ENCODE results near the gene S1PR5. TPM values are rescaled to one million over a fixed set of nuclear protein-coding genes. Genes with fewer than 3 reads are reported as not detected.

S1PR5 gene
- total and polyA plus RNA-seq, 9 of the 15 experiments (the other 6 are each of a cell fraction or from before 2014, with no cell fraction given): 0.03 to 0.54 (median 0.35) TPM; not detected in 4

- TF ChIP-seq C11orf30 (IDR thresholded peaks at IDR 0.05; ENCODE audit: low read depth): 0 out of 2 replicates have a peak, but pooled peaks have one; percentile 9
- peak; percentile 55; the same call in 1 of the 2 replicates for TF ChIP-seq ADNP (tag; IDR thresholded peaks at IDR 0.05)
- no peak for TF ChIP-seq SMARCB1 (IDR thresholded peaks at IDR 0.05; ENCODE audit: insufficient read length, low read depth)
- TF ChIP-seq MYC (IDR thresholded peaks at IDR 0.05; ENCODE audit: low read depth, low read length): peak; percentile 80
- TF ChIP-seq MYC (CRISPR knock-in tag; IDR thresholded peaks at IDR 0.05; ENCODE audit: borderline replicate concordance, low read depth): no peak
- TF ChIP-seq ZC3H4 (CRISPR knock-in tag; IDR thresholded peaks at IDR 0.05; ENCODE audit: borderline replicate concordance): no peak
- 0 out of 2 replicates have a peak, but pooled peaks have one; percentile 31 for TF ChIP-seq ZNF592 (IDR thresholded peaks at IDR 0.05)
- TF ChIP-seq POLR3G (IDR thresholded peaks at IDR 0.05; ENCODE audit: extremely low read depth, insufficient read length, insufficient replicate concordance): no peak
- TF ChIP-seq, protein P1, sequence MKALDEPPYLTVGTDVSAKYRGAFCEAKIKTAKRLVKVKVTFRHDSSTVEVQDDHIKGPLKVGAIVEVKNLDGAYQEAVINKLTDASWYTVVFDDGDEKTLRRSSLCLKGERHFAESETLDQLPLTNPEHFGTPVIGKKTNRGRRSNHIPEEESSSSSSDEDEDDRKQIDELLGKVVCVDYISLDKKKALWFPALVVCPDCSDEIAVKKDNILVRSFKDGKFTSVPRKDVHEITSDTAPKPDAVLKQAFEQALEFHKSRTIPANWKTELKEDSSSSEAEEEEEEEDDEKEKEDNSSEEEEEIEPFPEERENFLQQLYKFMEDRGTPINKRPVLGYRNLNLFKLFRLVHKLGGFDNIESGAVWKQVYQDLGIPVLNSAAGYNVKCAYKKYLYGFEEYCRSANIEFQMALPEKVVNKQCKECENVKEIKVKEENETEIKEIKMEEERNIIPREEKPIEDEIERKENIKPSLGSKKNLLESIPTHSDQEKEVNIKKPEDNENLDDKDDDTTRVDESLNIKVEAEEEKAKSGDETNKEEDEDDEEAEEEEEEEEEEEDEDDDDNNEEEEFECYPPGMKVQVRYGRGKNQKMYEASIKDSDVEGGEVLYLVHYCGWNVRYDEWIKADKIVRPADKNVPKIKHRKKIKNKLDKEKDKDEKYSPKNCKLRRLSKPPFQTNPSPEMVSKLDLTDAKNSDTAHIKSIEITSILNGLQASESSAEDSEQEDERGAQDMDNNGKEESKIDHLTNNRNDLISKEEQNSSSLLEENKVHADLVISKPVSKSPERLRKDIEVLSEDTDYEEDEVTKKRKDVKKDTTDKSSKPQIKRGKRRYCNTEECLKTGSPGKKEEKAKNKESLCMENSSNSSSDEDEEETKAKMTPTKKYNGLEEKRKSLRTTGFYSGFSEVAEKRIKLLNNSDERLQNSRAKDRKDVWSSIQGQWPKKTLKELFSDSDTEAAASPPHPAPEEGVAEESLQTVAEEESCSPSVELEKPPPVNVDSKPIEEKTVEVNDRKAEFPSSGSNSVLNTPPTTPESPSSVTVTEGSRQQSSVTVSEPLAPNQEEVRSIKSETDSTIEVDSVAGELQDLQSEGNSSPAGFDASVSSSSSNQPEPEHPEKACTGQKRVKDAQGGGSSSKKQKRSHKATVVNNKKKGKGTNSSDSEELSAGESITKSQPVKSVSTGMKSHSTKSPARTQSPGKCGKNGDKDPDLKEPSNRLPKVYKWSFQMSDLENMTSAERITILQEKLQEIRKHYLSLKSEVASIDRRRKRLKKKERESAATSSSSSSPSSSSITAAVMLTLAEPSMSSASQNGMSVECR (CRISPR knock-in tag; IDR thresholded peaks at IDR 0.05): no peak
- TF ChIP-seq, protein P2, sequence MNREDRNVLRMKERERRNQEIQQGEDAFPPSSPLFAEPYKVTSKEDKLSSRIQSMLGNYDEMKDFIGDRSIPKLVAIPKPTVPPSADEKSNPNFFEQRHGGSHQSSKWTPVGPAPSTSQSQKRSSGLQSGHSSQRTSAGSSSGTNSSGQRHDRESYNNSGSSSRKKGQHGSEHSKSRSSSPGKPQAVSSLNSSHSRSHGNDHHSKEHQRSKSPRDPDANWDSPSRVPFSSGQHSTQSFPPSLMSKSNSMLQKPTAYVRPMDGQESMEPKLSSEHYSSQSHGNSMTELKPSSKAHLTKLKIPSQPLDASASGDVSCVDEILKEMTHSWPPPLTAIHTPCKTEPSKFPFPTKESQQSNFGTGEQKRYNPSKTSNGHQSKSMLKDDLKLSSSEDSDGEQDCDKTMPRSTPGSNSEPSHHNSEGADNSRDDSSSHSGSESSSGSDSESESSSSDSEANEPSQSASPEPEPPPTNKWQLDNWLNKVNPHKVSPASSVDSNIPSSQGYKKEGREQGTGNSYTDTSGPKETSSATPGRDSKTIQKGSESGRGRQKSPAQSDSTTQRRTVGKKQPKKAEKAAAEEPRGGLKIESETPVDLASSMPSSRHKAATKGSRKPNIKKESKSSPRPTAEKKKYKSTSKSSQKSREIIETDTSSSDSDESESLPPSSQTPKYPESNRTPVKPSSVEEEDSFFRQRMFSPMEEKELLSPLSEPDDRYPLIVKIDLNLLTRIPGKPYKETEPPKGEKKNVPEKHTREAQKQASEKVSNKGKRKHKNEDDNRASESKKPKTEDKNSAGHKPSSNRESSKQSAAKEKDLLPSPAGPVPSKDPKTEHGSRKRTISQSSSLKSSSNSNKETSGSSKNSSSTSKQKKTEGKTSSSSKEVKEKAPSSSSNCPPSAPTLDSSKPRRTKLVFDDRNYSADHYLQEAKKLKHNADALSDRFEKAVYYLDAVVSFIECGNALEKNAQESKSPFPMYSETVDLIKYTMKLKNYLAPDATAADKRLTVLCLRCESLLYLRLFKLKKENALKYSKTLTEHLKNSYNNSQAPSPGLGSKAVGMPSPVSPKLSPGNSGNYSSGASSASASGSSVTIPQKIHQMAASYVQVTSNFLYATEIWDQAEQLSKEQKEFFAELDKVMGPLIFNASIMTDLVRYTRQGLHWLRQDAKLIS (CRISPR knock-in tag; IDR thresholded peaks at IDR 0.05): 0 out of 2 replicates have a peak, but pooled peaks have one; percentile 32
- TF ChIP-seq ATF3 (IDR thresholded peaks at IDR 0.05): no peak
- 0 out of 2 replicates have a peak, but pooled peaks have one; percentile 42 for TF ChIP-seq ATF3 (CRISPR knock-in tag; conservative IDR thresholded peaks at IDR 0.05)
These were observed 11.5 kb downstream of the S1PR5 start (continued) for GRCh38 chr19:10505583-10506229.

Measured in K562 (cell line).